ENCODE measurements around the gene PKNOX2. TPM values are rescaled to one million over a fixed set of nuclear protein-coding genes. Genes with fewer than 3 reads are reported as not detected.

The PKNOX2 gene
- total RNA-seq, 3 donors from 2014 or later (not counting 1 experiment from before 2014, with no cell fraction given): not detected

DNA sequence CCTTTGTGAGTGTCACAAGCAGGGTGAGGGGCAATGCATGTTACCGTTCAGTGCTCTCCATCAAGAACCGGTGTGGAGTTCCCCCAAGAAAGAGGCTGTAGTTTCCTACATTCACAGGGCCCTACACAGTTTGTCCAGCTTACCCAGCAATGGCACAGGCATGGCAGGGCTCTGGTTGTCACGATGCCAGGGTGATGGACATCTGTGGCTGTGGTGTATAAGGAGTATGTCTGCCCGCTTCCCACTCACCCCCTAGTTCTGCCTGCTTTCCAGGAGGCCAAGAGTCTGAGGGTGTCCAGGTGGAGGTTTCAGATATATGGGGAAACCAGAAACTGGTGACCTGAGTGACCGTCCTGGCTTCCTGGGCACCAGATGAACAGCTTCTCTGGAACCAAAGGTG lies 116.1 kb downstream of the PKNOX2 start:
- H3K27me3 ChIP-seq (ENCODE audit: control insufficient read depth, insufficient read depth, low read length): no peaks in the 10 kb centered on the region
- ATAC-seq (no peak), DNase-seq (no peak)
- H3K4me1 Mint-ChIP-seq: no peaks in the 10 kb centered on the region
- no peaks in the 10 kb centered on the region for H3K36me3 Mint-ChIP-seq
- no peaks in the 10 kb centered on the region for H3K36me3 ChIP-seq (ENCODE audit: control insufficient read depth, insufficient read depth, low read length)
- H3K27ac Mint-ChIP-seq: no peak overlapping the region
- H3K4me1 ChIP-seq (ENCODE audit: control insufficient read depth, insufficient read depth, low read length): no peaks in the 10 kb centered on the region
- H3K9me3 Mint-ChIP-seq: no peaks in the 10 kb centered on the region
- no peak overlapping the region for H3K4me3 ChIP-seq (ENCODE audit: low read length)
- intact Hi-C loops (cut with micrococcal nuclease): no loop called here
- WGBS (ENCODE audit: insufficient coverage): 70% methylated on average over 4 of the region's 5 CpGs
- H3K4me3 Mint-ChIP-seq: no peak overlapping the region
- no peak overlapping the region for H3K27ac ChIP-seq (ENCODE audit: low read length)
- no peaks in the 10 kb centered on the region for H3K9me3 ChIP-seq (ENCODE audit: control insufficient read depth, insufficient read depth, low read length)
- peaks cover 4 to 17% of the 10 kb centered on the region in 2 donors for H3K27me3 Mint-ChIP-seq (ENCODE audit: low read depth in 2 of 2)
- TF ChIP-seq, protein P1, sequence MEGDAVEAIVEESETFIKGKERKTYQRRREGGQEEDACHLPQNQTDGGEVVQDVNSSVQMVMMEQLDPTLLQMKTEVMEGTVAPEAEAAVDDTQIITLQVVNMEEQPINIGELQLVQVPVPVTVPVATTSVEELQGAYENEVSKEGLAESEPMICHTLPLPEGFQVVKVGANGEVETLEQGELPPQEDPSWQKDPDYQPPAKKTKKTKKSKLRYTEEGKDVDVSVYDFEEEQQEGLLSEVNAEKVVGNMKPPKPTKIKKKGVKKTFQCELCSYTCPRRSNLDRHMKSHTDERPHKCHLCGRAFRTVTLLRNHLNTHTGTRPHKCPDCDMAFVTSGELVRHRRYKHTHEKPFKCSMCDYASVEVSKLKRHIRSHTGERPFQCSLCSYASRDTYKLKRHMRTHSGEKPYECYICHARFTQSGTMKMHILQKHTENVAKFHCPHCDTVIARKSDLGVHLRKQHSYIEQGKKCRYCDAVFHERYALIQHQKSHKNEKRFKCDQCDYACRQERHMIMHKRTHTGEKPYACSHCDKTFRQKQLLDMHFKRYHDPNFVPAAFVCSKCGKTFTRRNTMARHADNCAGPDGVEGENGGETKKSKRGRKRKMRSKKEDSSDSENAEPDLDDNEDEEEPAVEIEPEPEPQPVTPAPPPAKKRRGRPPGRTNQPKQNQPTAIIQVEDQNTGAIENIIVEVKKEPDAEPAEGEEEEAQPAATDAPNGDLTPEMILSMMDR (IDR thresholded peaks at IDR 0.05): no peak

DNA sequence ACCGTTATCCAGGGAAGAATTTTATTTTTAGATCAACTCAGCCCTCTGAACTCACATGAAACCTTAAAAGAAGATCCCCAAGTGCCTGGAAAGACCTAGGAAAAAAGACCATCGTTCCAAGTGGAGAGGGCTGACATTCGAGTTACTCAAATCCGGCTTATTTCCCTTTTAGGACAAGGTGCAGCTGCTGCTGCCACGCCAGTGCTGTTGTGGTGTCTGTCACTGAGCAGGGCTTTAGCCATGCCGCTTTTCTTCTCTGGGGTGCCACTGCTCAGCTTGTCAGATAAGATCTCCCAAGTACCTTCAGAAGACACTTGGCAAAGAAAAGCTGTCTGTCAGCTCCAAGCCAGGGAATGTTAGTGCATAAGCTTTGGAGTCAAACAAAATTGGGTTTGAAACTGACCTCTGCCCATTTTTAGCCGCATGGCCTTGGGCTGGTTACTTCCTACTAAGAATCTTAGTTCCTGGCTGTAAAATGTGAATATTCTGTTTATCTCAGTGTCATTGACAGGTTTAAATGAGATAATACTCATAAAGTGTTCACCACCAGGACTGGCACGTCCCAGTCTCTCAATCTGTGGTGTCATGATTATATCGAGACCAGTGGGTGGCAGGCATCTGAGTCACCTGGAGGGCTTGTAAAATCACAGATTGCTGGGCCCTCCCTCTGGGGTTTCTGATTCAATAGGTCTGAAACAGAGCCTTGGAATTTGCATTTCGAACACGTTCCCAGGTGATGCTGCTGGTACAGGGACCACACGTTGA lies 117.5 kb downstream of the PKNOX2 start:
- peaks cover 4 to 17% of the 10 kb centered on the region in 2 donors for H3K27me3 Mint-ChIP-seq (ENCODE audit: low read depth in 2 of 2)
- H3K4me1 Mint-ChIP-seq: no peaks in the 10 kb centered on the region
- no peak overlapping the region for H3K27ac ChIP-seq (ENCODE audit: low read length)
- H3K27me3 ChIP-seq (ENCODE audit: control insufficient read depth, insufficient read depth, low read length): no peaks in the 10 kb centered on the region
- TF ChIP-seq, protein P1 (IDR thresholded peaks at IDR 0.05): no peak
- intact Hi-C loops (cut with micrococcal nuclease): no loop called here
- H3K4me1 ChIP-seq (ENCODE audit: control insufficient read depth, insufficient read depth, low read length): no peaks in the 10 kb centered on the region
- no peak overlapping the region for H3K4me3 ChIP-seq (ENCODE audit: low read length)
- H3K9me3 Mint-ChIP-seq: no peaks in the 10 kb centered on the region
- H3K4me3 Mint-ChIP-seq: no peak overlapping the region
- no peaks in the 10 kb centered on the region for H3K36me3 ChIP-seq (ENCODE audit: control insufficient read depth, insufficient read depth, low read length)
- H3K9me3 ChIP-seq (ENCODE audit: control insufficient read depth, insufficient read depth, low read length): no peaks in the 10 kb centered on the region
- no peak for ATAC-seq
- no peak for DNase-seq
- H3K27ac Mint-ChIP-seq: no peak overlapping the region
- no peaks in the 10 kb centered on the region for H3K36me3 Mint-ChIP-seq
- 80% methylated on average over 12 of the region's 12 CpGs for WGBS (ENCODE audit: insufficient coverage)

DNA sequence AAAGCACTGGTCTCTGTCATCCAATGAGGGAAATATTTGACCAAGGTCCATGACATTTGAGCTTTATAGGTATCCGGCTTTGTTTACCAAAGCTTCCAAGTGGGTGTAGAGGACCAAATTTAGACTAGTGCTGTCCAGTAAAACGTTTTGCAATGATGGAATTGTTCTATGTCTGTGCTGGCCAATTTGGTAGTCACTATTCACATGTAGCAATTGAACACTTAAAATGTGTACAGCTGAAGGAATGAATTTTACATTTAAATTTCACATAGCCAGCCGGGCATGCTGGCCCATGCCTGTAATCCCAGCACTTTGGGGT lies 118.0 kb downstream of the PKNOX2 start:
- 70% methylated on average over 3 of the region's 3 CpGs for WGBS (ENCODE audit: insufficient coverage)
- TF ChIP-seq, protein P1 (IDR thresholded peaks at IDR 0.05): no peak
- intact Hi-C loops (cut with micrococcal nuclease): no loop called here

More for the DNA sequence above, 118.0 kb downstream of the PKNOX2 start:
- H3K9me3 Mint-ChIP-seq: no peaks in the 10 kb centered on the region
- ATAC-seq: no peak
- no peak for DNase-seq
- Histone ChIP-seq H3K4me1 (ENCODE audit: control insufficient read depth, insufficient read depth, low read length) (no peaks in the 10 kb centered on the region), H3K4me3 (ENCODE audit: low read length) (no peak overlapping the region), H3K9me3 (ENCODE audit: control insufficient read depth, insufficient read depth, low read length) (no peaks in the 10 kb centered on the region), H3K36me3 (ENCODE audit: control insufficient read depth, insufficient read depth, low read length) (no peaks in the 10 kb centered on the region), H3K27ac (ENCODE audit: low read length) (no peak overlapping the region), H3K27me3 (ENCODE audit: control insufficient read depth, insufficient read depth, low read length) (no peaks in the 10 kb centered on the region)
- H3K36me3 Mint-ChIP-seq: no peaks in the 10 kb centered on the region
- H3K4me1 Mint-ChIP-seq: no peaks in the 10 kb centered on the region
- H3K27me3 Mint-ChIP-seq (ENCODE audit: low read depth in 2 of 2): peaks cover 4 to 17% of the 10 kb centered on the region in 2 donors
- H3K27ac Mint-ChIP-seq: no peak overlapping the region
- no peak overlapping the region for H3K4me3 Mint-ChIP-seq

Data from natural killer cell (primary cell).